NT2/D1 (cell line): Measurements from ENCODE around the gene CLDND1.

Source experiments
- DNase-seq: peaks from one replicate; pipeline ENCODE4 v3.0.0-alpha.2; 2011; ENCODE audit warnings: low read depth, low spot score
- H3K27me3 ChIP-seq: 2 replicates; pipeline ENCODE4 v1.6.0; 2011; ENCODE audit warnings: mild to moderate bottlenecking; ENCODE audit not compliant: insufficient read length, insufficient read depth
- H3K36me3 ChIP-seq: 2 replicates; pipeline ENCODE4 v1.6.1; 2011; ENCODE audit warnings: mild to moderate bottlenecking, low read length, mixed read lengths; ENCODE audit not compliant: insufficient read depth, insufficient read length
- H3K4me1 ChIP-seq: 2 replicates; pipeline ENCODE4 v1.5.1; 2011; ENCODE audit not compliant: insufficient read depth, insufficient read length
- H3K4me3 ChIP-seq: 2 replicates; pipeline ENCODE4 v1.5.1; 2011; ENCODE audit warnings: low read depth; ENCODE audit not compliant: insufficient read length
- H3K9ac ChIP-seq: 2 replicates; pipeline ENCODE4 v1.6.0; 2011; ENCODE audit warnings: low read depth; ENCODE audit not compliant: insufficient read length
- H3K9me3 ChIP-seq: 2 replicates; pipeline ENCODE4 v1.5.1; 2011; ENCODE audit warnings: mild to moderate bottlenecking, low read length; ENCODE audit not compliant: insufficient read depth
- SUZ12 ChIP-seq: IDR thresholded peaks from 2 replicates; pipeline ENCODE4 v1.6.1; 2011; ENCODE audit not compliant: insufficient read length, insufficient read depth; ENCODE audit errors: extremely low read depth
- YY1 ChIP-seq: IDR thresholded peaks from 2 replicates; pipeline ENCODE4 v1.6.1; 2011; ENCODE audit not compliant: insufficient read length, insufficient read depth
- ZNF274 ChIP-seq: IDR thresholded peaks from 2 replicates; pipeline ENCODE4 v1.6.1; 2011; ENCODE audit warnings: mild to moderate bottlenecking, low read depth, low read length

Gene CLDND1

DNA sequence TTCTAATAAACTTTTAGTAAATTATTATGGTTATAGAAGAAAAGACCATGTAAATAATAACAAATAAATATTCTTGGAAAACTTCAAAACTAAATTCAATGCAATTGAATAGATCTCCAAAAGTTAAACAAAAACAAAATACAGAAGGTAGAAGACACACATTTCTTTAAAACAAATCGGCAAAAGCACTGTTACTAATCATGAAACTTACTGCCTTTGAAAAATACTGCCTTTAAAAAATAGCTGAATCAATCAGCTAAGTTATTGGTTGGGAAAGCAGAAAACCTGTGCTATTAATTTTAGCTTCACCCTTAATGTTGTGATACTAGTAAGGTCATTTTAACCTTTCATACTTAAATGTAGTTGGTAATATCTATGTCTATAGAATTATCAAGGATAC lies 12.0 kb upstream of the CLDND1 start:
- Histone ChIP-seq H3K9me3 (no peaks in the 10 kb centered on the region), H3K27me3 (no peaks in the 10 kb centered on the region), H3K36me3 (no peaks in the 10 kb centered on the region), H3K9ac (no peak overlapping the region), H3K4me3 (no peak overlapping the region), H3K4me1 (no peaks in the 10 kb centered on the region)
- DNase-seq: no peak
- TF ChIP-seq YY1: no peak
- TF ChIP-seq SUZ12: no peak
- no peak for TF ChIP-seq ZNF274

DNA sequence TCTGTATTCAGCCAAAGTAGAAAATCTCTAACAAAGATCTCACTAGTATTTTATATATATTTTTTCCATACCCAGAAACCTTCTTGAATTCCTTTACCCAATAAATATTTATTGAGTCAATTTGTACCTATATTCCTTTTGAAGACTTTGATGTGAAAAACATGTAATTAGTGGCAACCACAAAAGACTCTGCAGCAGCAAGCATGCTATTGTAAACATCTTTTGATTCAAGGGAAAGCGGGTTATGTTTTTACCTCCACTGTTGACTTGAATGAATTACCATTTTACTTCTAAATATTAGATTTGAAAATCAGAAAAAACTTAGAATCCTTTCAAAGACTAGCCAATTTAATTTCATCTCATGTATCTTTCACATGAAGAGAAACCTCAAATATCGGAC lies 11.5 kb upstream of the CLDND1 start:
- Histone ChIP-seq H3K4me3 (no peak overlapping the region), H3K4me1 (no peaks in the 10 kb centered on the region), H3K9me3 (no peaks in the 10 kb centered on the region), H3K36me3 (no peaks in the 10 kb centered on the region), H3K27me3 (no peaks in the 10 kb centered on the region), H3K9ac (no peak overlapping the region)
- no peak for DNase-seq
- TF ChIP-seq ZNF274: no peak
- no peak for TF ChIP-seq SUZ12
- no peak for TF ChIP-seq YY1

DNA sequence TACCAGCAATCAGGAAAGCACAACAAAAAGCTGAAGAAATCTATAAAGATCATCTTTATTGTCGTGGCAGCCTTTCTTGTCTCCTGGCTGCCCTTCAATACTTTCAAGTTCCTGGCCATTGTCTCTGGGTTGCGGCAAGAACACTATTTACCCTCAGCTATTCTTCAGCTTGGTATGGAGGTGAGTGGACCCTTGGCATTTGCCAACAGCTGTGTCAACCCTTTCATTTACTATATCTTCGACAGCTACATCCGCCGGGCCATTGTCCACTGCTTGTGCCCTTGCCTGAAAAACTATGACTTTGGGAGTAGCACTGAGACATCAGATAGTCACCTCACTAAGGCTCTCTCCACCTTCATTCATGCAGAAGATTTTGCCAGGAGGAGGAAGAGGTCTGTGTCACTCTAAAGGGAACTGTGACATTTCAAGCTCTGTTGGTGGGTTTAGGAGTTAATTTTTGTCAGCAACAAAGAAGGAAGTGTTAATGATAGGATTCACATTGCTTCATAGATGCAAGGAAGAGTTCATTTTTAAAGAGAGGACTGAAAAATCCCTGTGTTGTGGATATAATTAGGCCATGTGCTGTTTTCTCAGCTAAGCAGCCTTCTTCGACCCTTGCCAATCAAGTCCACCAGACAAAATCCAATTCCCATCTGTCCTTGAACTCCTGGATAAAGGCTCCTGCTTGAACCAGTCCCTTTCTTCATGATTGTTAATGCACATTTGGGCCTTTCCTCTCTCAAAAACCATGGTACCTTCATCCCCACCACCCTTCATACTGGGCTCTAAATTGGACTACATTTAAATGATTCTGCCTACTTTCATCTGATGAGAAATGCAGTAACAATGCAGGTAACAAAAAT lies 10.2 kb upstream of the CLDND1 start:
- no peak overlapping the region for H3K4me3 ChIP-seq
- no peaks in the 10 kb centered on the region for H3K4me1 ChIP-seq
- no peaks in the 10 kb centered on the region for H3K9me3 ChIP-seq
- H3K36me3 ChIP-seq: no peaks in the 10 kb centered on the region
- TF ChIP-seq SUZ12 (no peak), ZNF274 (no peak), YY1 (no peak)
- no peak overlapping the region for H3K9ac ChIP-seq
- no peak for DNase-seq
- no peaks in the 10 kb centered on the region for H3K27me3 ChIP-seq

DNA sequence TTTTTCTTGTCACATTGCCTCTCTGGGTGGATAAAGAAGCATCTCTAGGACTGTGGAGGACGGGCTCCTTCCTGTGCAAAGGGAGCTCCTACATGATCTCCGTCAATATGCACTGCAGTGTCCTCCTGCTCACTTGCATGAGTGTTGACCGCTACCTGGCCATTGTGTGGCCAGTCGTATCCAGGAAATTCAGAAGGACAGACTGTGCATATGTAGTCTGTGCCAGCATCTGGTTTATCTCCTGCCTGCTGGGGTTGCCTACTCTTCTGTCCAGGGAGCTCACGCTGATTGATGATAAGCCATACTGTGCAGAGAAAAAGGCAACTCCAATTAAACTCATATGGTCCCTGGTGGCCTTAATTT lies 9.6 kb upstream of the CLDND1 start:
- no peak overlapping the region for H3K4me3 ChIP-seq
- no peaks in the 10 kb centered on the region for H3K27me3 ChIP-seq
- DNase-seq: no peak

DNA sequence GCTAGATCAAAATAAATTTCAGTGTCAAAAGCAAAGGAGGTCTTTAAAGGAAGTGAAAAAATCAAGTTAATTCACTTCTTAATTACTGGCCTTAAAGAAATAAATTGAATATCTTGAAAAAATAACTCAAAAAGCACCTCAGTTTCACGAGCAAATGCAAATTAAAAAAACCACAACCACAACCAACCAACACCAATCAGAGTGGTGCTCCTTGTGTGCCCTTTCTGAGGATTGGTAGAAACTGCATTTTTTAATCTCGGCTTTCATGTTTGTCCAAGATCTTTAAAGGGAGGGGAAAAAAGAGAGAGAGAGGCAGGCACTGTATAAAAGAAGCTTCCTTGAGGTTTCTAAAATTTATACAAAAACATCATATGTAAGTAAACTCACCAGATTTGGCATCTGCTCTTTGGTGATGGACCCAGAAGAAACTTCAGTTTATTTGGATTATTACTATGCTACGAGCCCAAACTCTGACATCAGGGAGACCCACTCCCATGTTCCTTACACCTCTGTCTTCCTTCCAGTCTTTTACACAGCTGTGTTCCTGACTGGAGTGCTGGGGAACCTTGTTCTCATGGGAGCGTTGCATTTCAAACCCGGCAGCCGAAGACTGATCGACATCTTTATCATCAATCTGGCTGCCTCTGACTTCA lies 9.0 kb upstream of the CLDND1 start, which contains the start of gene GPR15:
Gene GPR15, plus strand, starts transcription at position 357 of the 653 bp plus-strand sequence. Its CDS starts 56 bp downstream, at position 413.
- no peak within 1 kb of the TSS for H3K9ac ChIP-seq
- H3K27me3 ChIP-seq: no peaks in the 10 kb centered on the region
- H3K9me3 ChIP-seq: no peaks in the 10 kb centered on the region
- no peak for DNase-seq
- no peaks in the 10 kb centered on the region for H3K36me3 ChIP-seq
- TF ChIP-seq YY1 (no peak), SUZ12 (no peak), ZNF274 (no peak)
- H3K4me3 ChIP-seq: no peak within 1 kb of the TSS
- H3K4me1 ChIP-seq: no peaks in the 10 kb centered on the region

More for the DNA sequence above, 9.6 kb upstream of the CLDND1 start:
- TF ChIP-seq YY1 (no peak), ZNF274 (no peak), SUZ12 (no peak)
- no peak overlapping the region for H3K9ac ChIP-seq
- no peaks in the 10 kb centered on the region for H3K9me3 ChIP-seq
- no peaks in the 10 kb centered on the region for H3K4me1 ChIP-seq
- H3K36me3 ChIP-seq: no peaks in the 10 kb centered on the region

DNA sequence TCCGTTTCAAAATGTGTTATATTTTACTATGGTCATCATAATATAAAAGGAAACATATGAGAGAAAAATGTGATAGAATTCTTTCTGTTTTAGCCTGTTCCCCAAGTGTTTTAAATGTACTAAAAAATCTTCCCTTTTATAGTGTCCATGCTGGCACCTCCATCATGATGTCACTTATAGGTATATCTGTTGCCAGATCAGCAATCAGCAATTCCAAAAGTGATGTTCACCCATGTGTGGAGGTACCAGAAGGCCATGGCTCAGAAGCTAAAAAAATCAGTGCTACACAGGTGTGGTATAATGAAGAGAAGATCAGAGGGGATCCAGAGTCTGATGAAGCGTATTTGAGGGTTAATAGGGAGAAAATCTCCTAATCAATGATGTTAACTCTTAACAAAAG lies 8.0 kb upstream of the CLDND1 start:
- H3K36me3 ChIP-seq: no peaks in the 10 kb centered on the region
- no peak overlapping the region for H3K9ac ChIP-seq
- no peaks in the 10 kb centered on the region for H3K9me3 ChIP-seq
- no peak for DNase-seq
- TF ChIP-seq ZNF274: no peak
- no peak for TF ChIP-seq SUZ12
- no peak for TF ChIP-seq YY1
- no peak overlapping the region for H3K4me3 ChIP-seq
- H3K27me3 ChIP-seq: no peaks in the 10 kb centered on the region
- no peaks in the 10 kb centered on the region for H3K4me1 ChIP-seq

DNA sequence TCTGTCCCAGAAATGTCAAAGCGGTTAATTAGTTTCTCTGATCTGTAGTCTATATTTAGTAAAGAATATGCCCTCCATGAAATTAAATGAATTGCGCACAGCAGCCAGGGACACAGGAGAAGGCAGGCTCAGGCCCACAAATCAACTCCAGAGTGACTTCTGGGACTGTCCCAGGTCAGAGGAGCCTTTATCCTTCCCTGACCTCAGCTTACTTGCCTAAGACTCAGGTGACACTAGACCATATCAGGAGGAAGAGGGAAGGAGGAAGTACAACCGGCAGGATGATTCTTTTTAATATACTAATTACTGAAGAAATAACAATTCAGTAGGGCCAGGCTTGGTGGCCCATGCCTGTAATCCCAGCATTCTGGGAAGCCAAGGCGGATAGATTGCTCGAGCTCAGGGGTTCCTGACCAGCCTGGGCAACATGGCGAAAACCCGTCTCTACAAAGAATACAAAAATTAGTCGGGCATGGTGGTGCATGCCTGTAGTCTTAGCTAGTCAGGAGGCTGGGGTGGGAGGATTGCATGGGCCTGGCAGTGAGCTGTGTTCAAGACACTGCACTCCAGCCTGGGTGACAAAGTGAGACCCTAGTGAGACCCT lies 7.3 kb upstream of the CLDND1 start:
- Histone ChIP-seq H3K36me3 (no peaks in the 10 kb centered on the region), H3K9me3 (no peaks in the 10 kb centered on the region), H3K9ac (no peak overlapping the region), H3K4me3 (no peak overlapping the region), H3K4me1 (no peaks in the 10 kb centered on the region), H3K27me3 (no peaks in the 10 kb centered on the region)
- TF ChIP-seq YY1: no peak
- no peak for TF ChIP-seq SUZ12
- TF ChIP-seq ZNF274: no peak
- no peak for DNase-seq
